HG03280 (cell line): Measurements from ENCODE around the gene ANHX.
"Not testable (repeated sequence)": the region's sequence is repeated elsewhere in the genome, so short reads cannot be mapped to it uniquely, and the experiment has no call there.

Source experiments
- ATAC-seq: cut with Tn5 transposase; IDR thresholded peaks from one replicate; pipeline ENCODE4 v1.9.1; 2021; ENCODE audit warnings: mild to moderate bottlenecking, moderate library complexity; ENCODE audit not compliant: unreplicated experiment

The ANHX gene

GRCh38 chr12:133235401-133236112, at the start of gene ANHX:
Gene ANHX, minus strand, starts transcription at chr12:133235877. Its CDS starts 1,521 bp downstream, at chr12:133234356.
- ATAC-seq: no peak

GRCh38 chr12:133264668-133265067, 29.0 kb upstream of the ANHX start:
- not testable (repeated sequence) for ATAC-seq

- no peak for ATAC-seq
These were observed 28.5 kb upstream of the ANHX start for GRCh38 chr12:133264173-133264572.

- no peak for ATAC-seq
These were observed 20.6 kb upstream of the ANHX start for GRCh38 chr12:133256321-133256720.

GRCh38 chr12:133255833-133256232, 20.2 kb upstream of the ANHX start:
- ATAC-seq: not testable (repeated sequence)

GRCh38 chr12:133251732-133252131, 16.1 kb upstream of the ANHX start:
- ATAC-seq: no peak

- ATAC-seq: no peak
These were observed 879 bp upstream of the ANHX start for GRCh38 chr12:133236556-133236955.

- ATAC-seq: no peak
These were observed 467 bp upstream of the ANHX start for GRCh38 chr12:133236144-133236543.

- no peak for ATAC-seq
These were observed 706 bp downstream of the ANHX start for GRCh38 chr12:133234971-133235370.

GRCh38 chr12:133233993-133234564, 1.6 kb downstream of the ANHX start:
- ATAC-seq: no peak

GRCh38 chr12:133233006-133233405, 2.7 kb downstream of the ANHX start:
- ATAC-seq: no peak

GRCh38 chr12:133231001-133231400, 4.7 kb downstream of the ANHX start:
- no peak for ATAC-seq

- no peak for ATAC-seq
These were observed 8.3 kb downstream of the ANHX start for GRCh38 chr12:133227281-133227852.

- no peak for ATAC-seq
These were observed 9.0 kb downstream of the ANHX start for GRCh38 chr12:133226690-133227089.

- ATAC-seq: no peak
These were observed 10.2 kb downstream of the ANHX start for GRCh38 chr12:133225527-133225926.

- no peak for ATAC-seq
These were observed 13.5 kb downstream of the ANHX start for GRCh38 chr12:133222211-133222610.

- ATAC-seq: no peak
These were observed 14.4 kb downstream of the ANHX start for GRCh38 chr12:133221241-133221640.

GRCh38 chr12:133220521-133220920, 15.2 kb downstream of the ANHX start:
- ATAC-seq: no peak

GRCh38 chr12:133217219-133217618, 18.5 kb downstream of the ANHX start:
- no peak for ATAC-seq

- no peak for ATAC-seq
These were observed 20.0 kb downstream of the ANHX start for GRCh38 chr12:133215724-133216123.

- no peak for ATAC-seq
These were observed 29.3 kb downstream of the ANHX start for GRCh38 chr12:133206390-133206789.

- ATAC-seq: no peak
These were observed 31.4 kb downstream of the ANHX start for GRCh38 chr12:133204264-133204603.
